HepG2 (cell line): ENCODE data around the gene TFG. TPM values are rescaled to one million over a fixed set of nuclear protein-coding genes. Genes with fewer than 3 reads are reported as not detected.

ENCODE experiments used
- AKAP8 ChIP-seq: sonication (generic); formaldehyde crosslinking; IDR thresholded peaks from 2 replicates; pipeline ENCODE4 v1.5.1; 2020; ENCODE audit warnings: mild to moderate bottlenecking, missing genetic modification reagents
- ATF1 ChIP-seq: IDR thresholded peaks from 2 replicates; pipeline ENCODE4 v1.6.1; 2016; ENCODE audit warnings: mild to moderate bottlenecking, control low read depth
- FOXM1 ChIP-seq: sonication (generic); formaldehyde crosslinking; IDR thresholded peaks from 2 replicates; pipeline ENCODE4 v1.5.0; 2020; ENCODE audit warnings: missing genetic modification reagents
- GPBP1L1 ChIP-seq: sonication (generic); formaldehyde crosslinking; IDR thresholded peaks from 2 replicates; pipeline ENCODE4 v1.5.0; 2020; ENCODE audit warnings: mild to moderate bottlenecking, missing genetic modification reagents
- MBNL3 ChIP-seq: fragments of 250-450 bp; sonication (Bioruptor Pico); conservative IDR thresholded peaks from 2 replicates; pipeline ENCODE4 v1.8.0; 2022; ENCODE audit warnings: mild to moderate bottlenecking, inconsistent platforms
- MED1 ChIP-seq: sonication (generic); formaldehyde crosslinking; IDR thresholded peaks from 2 replicates; pipeline ENCODE4 v1.4.0; 2020; ENCODE audit warnings: missing genetic modification reagents
- PHB2 ChIP-seq: fragments of 450-650 bp; IDR thresholded peaks from 2 replicates; pipeline ENCODE4 v1.6.1; 2018; ENCODE audit not compliant: partially characterized antibody
- STAG1 ChIP-seq: sonication (generic); formaldehyde crosslinking; IDR thresholded peaks from 2 replicates; pipeline ENCODE4 v1.4.0; 2020; ENCODE audit warnings: missing genetic modification reagents
- U2AF2 ChIP-seq: fragments of 200-400 bp; formaldehyde crosslinking; IDR thresholded peaks from 2 replicates; pipeline ENCODE4 v1.6.1; 2017; ENCODE audit warnings: low read depth, mild to moderate bottlenecking, low read length
- ZIK1 ChIP-seq: sonication (generic); formaldehyde crosslinking; IDR thresholded peaks from 2 replicates; pipeline ENCODE4 v1.5.0; 2020; ENCODE audit warnings: mild to moderate bottlenecking, low read depth, missing genetic modification reagents, borderline replicate concordance
- ZNF432 ChIP-seq: sonication (generic); formaldehyde crosslinking; IDR thresholded peaks from 2 replicates; pipeline ENCODE4 v1.5.0; 2020; ENCODE audit warnings: missing genetic modification reagents, mild to moderate bottlenecking, borderline replicate concordance
- ZNF550 ChIP-seq: sonication (generic); formaldehyde crosslinking; IDR thresholded peaks from 2 replicates; pipeline ENCODE4 v1.4.0; 2020; ENCODE audit warnings: mild to moderate bottlenecking, missing genetic modification reagents, borderline replicate concordance
- ZNF558 ChIP-seq: sonication (generic); formaldehyde crosslinking; IDR thresholded peaks from 2 replicates; pipeline ENCODE4 v1.9.0; 2022; ENCODE audit warnings: mild to moderate bottlenecking, missing genetic modification reagents, borderline replicate concordance
- ZNF615 ChIP-seq: sonication (generic); formaldehyde crosslinking; IDR thresholded peaks from 2 replicates; pipeline ENCODE4 v1.5.0; 2020; ENCODE audit warnings: mild to moderate bottlenecking, missing genetic modification reagents, borderline replicate concordance
- ZNF644 ChIP-seq: IDR thresholded peaks from 2 replicates; pipeline ENCODE4 v1.6.1; 2016; ENCODE audit warnings: low read depth
- ZNF709 ChIP-seq: sonication (generic); formaldehyde crosslinking; IDR thresholded peaks from 2 replicates; pipeline ENCODE4 v1.5.0; 2020; ENCODE audit warnings: mild to moderate bottlenecking, missing genetic modification reagents
- ZSCAN21 ChIP-seq: sonication (generic); formaldehyde crosslinking; IDR thresholded peaks from 2 replicates; pipeline ENCODE4 v1.8.0; 2022; ENCODE audit warnings: mild to moderate bottlenecking, missing genetic modification reagents, moderate library complexity, borderline replicate concordance
- ZUFSP ChIP-seq: sonication (generic); formaldehyde crosslinking; IDR thresholded peaks from 2 replicates; pipeline ENCODE4 v1.9.0; 2021; ENCODE audit warnings: missing genetic modification reagents, mild to moderate bottlenecking, borderline replicate concordance
- polyA plus RNA-seq, 8 experiments: library from polyadenylated mRNA; depleted of rRNA in 3 of 8; stranded (reverse) in 7 of 8; unstranded in 1 of 8; fragments of >200 nt; fragmentation: Illumina TruSeq in 4 of 8; extraction: Trizol in 4 of 8; gene quantifications; 2 replicates each; pipeline versions ENCODE4 v1.2.1 to v1.2.3, GENCODE V29; 2011 to 2016; ENCODE audit warnings: low read depth in 4 of 8, missing spikeins in 1 of 8, mixed read lengths in 1 of 8; ENCODE audit not compliant: insufficient read depth in 1 of 8
- total RNA-seq, 5 experiments: library from RNA; depleted of rRNA; stranded (reverse); fragments of >200 nt; fragmentation: Illumina TruSeq; extraction: Trizol; gene quantifications; 2 replicates each; pipeline ENCODE4 v1.2.3, GENCODE V29; 2016; ENCODE audit warnings: low read depth in 1 of 5
- TF ChIP-seq, protein P1 (sequence below): sonication (generic); formaldehyde crosslinking; IDR thresholded peaks from 2 replicates; pipeline ENCODE4 v1.8.0; 2022; ENCODE audit warnings: missing genetic modification reagents, mild to moderate bottlenecking, moderate library complexity, borderline replicate concordance
- TF ChIP-seq, protein P2 (sequence below), 2 experiments: IDR thresholded peaks; 2 replicates each; pipeline ENCODE4 v1.6.1; 2011 to 2012; ENCODE audit warnings: low read length in 2 of 2, borderline replicate concordance in 1 of 2, low read depth in 1 of 2, mild to moderate bottlenecking in 1 of 2, moderate library complexity in 1 of 2

Gene TFG
- total and polyA plus RNA-seq, 2 of the 13 experiments (the other 11 are each of a cell fraction or from before 2014, with no cell fraction given) = 53.6 to 71.7 TPM

DNA sequence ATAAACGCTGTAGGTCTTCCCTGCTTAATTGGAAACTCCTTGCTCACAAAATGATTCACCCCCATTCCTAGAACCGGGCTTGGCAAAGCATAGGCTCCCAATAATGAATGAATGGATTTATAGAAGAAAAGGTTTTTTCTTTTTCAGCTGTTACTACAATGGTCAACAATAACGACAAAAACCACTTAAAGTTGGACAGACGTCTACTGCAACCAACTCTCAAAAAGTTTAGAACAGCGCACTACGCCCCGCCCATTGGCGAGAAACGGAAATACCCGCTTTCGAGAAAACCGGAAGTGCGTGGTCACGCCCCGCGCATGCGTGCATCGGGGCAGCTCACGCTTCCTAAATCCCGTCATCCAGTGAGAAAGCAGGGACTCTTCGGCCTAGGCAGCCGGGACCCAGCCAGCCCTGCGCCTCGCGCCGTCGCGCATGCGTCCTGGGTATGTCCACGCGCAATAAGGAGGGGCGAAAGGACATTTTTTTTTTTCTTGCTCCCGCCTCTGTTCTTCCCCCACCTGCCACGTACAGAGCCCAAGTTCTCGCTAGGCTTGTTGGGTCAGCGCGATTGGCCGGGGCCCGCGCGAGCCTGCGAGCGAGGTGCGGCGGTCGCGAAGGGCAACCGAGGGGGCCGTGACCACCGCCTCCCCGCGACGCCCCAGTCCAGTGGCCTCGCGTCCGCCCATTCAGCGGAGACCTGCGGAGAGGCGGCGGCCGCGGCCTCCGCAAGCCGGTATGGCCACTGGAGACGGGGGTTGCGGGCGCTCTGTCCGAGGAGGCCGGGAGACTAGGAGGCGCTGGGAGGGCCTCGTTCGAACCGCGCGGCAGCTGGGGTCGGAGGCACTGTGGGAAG is at the start of gene TFG (continued):
- TF ChIP-seq, protein P1, sequence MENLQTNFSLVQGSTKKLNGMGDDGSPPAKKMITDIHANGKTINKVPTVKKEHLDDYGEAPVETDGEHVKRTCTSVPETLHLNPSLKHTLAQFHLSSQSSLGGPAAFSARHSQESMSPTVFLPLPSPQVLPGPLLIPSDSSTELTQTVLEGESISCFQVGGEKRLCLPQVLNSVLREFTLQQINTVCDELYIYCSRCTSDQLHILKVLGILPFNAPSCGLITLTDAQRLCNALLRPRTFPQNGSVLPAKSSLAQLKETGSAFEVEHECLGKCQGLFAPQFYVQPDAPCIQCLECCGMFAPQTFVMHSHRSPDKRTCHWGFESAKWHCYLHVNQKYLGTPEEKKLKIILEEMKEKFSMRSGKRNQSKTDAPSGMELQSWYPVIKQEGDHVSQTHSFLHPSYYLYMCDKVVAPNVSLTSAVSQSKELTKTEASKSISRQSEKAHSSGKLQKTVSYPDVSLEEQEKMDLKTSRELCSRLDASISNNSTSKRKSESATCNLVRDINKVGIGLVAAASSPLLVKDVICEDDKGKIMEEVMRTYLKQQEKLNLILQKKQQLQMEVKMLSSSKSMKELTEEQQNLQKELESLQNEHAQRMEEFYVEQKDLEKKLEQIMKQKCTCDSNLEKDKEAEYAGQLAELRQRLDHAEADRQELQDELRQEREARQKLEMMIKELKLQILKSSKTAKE (CRISPR knock-in tag) = 0 out of 2 replicates have a peak, but pooled peaks have one; percentile 15
- no peak; the same call in 1 of the 2 replicates for TF ChIP-seq MED1 (CRISPR knock-in tag)
- TF ChIP-seq ZNF550 (CRISPR knock-in tag) = no peak
- 0 out of 2 replicates have a peak, but pooled peaks have one; percentile 56 for TF ChIP-seq ZNF615 (CRISPR knock-in tag)
- no peak for TF ChIP-seq PHB2
- TF ChIP-seq ZSCAN21 = peak; percentile 70; the same call in 1 of the 2 replicates
- no peak for TF ChIP-seq ZUFSP (CRISPR knock-in tag)
- TF ChIP-seq AKAP8 (CRISPR knock-in tag) = 0 out of 2 replicates have a peak, but pooled peaks have one; percentile 47
- no peak for TF ChIP-seq STAG1 (CRISPR knock-in tag)
- peak; percentile 62; the same call in 1 of the 2 replicates for TF ChIP-seq ATF1 (CRISPR knock-in tag)
- no peak for TF ChIP-seq MBNL3 (CRISPR knock-in tag)
- TF ChIP-seq ZNF644 (CRISPR knock-in tag) = no peak
- TF ChIP-seq ZNF709 = peak; percentile 73; the same call in 1 of the 2 replicates
- TF ChIP-seq FOXM1 = no peak
- no peak for TF ChIP-seq GPBP1L1
- no peak for TF ChIP-seq U2AF2
- no peak for TF ChIP-seq ZIK1 (CRISPR knock-in tag)
- TF ChIP-seq, protein P2, sequence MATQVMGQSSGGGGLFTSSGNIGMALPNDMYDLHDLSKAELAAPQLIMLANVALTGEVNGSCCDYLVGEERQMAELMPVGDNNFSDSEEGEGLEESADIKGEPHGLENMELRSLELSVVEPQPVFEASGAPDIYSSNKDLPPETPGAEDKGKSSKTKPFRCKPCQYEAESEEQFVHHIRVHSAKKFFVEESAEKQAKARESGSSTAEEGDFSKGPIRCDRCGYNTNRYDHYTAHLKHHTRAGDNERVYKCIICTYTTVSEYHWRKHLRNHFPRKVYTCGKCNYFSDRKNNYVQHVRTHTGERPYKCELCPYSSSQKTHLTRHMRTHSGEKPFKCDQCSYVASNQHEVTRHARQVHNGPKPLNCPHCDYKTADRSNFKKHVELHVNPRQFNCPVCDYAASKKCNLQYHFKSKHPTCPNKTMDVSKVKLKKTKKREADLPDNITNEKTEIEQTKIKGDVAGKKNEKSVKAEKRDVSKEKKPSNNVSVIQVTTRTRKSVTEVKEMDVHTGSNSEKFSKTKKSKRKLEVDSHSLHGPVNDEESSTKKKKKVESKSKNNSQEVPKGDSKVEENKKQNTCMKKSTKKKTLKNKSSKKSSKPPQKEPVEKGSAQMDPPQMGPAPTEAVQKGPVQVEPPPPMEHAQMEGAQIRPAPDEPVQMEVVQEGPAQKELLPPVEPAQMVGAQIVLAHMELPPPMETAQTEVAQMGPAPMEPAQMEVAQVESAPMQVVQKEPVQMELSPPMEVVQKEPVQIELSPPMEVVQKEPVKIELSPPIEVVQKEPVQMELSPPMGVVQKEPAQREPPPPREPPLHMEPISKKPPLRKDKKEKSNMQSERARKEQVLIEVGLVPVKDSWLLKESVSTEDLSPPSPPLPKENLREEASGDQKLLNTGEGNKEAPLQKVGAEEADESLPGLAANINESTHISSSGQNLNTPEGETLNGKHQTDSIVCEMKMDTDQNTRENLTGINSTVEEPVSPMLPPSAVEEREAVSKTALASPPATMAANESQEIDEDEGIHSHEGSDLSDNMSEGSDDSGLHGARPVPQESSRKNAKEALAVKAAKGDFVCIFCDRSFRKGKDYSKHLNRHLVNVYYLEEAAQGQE (IDR thresholded peaks at IDR 0.05; ENCODE audit: borderline replicate concordance in 1 of 2, low read depth in 1 of 2, low read length in 2 of 2) = peak in 1 of 2 experiments; percentile 30; a peak in 1 of 4 replicates
- no peak for TF ChIP-seq ZNF432
- TF ChIP-seq ZNF558 (CRISPR knock-in tag) = peak; percentile 44; the same call in 1 of the 2 replicates
